ENCODE data around the gene TUBA1C. TPM values are rescaled to one million over a fixed set of nuclear protein-coding genes. Genes with fewer than 3 reads are reported as not detected.

TUBA1C gene
- polyA plus RNA-seq, 1 experiment, result 947 TPM

DNA sequence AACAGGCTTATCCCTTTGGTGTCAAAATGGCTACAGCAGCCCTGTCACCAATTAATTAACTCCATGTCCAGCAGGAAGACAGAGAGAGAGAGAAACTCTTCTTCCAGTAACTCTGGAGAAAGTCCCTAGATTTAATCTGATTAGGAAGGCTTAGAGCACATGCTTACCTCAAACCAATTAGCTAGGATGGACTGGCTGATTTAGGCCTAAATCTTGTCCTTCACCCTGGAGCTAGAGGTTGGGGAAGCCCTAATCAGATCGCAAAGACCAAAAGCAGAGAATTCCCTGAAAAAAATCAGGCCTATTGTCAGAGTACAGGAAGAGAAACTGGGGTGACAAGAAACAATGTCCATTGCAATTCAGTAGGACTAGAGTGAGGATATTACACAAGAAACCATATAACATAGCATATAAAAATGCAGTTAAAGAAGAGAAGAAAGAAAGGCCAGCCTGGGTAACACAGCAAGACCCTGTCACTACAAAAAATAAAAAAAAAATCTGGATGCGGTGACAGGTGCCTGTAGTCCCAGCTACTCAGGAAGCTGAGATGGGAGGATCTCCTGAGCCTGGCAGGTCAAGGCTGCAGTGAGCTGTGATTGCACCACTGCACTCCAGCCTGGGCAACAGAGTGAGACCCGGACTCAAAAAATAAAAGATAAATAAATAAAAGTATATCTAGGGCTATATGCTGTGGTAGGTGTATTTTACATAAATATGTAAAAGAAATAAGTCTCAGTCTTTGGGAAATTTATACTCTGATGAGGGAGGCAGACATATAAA is 41.1 kb upstream of the TUBA1C start:
- H3K27ac ChIP-seq (ENCODE audit: low read depth, low read length), result peak overlapping the region; percentile 53
- ChIA-PET CTCF (interaction anchor here (0.8 to 2.4 kb wide), 4 partner anchors 10 to 135 kb away, joined by 3 to 29 read pairs (median 8); no protein-coding TSS in a partner anchor), POLR2A (interaction anchor here (1.1 to 3.0 kb wide), 6 partner anchors 9 to 206 kb away, joined by 4 to 49 read pairs (median 10); partner anchors contain the start of genes TUBA1A and TUBA1B)
- TF ChIP-seq, protein P1, sequence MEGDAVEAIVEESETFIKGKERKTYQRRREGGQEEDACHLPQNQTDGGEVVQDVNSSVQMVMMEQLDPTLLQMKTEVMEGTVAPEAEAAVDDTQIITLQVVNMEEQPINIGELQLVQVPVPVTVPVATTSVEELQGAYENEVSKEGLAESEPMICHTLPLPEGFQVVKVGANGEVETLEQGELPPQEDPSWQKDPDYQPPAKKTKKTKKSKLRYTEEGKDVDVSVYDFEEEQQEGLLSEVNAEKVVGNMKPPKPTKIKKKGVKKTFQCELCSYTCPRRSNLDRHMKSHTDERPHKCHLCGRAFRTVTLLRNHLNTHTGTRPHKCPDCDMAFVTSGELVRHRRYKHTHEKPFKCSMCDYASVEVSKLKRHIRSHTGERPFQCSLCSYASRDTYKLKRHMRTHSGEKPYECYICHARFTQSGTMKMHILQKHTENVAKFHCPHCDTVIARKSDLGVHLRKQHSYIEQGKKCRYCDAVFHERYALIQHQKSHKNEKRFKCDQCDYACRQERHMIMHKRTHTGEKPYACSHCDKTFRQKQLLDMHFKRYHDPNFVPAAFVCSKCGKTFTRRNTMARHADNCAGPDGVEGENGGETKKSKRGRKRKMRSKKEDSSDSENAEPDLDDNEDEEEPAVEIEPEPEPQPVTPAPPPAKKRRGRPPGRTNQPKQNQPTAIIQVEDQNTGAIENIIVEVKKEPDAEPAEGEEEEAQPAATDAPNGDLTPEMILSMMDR (IDR thresholded peaks at IDR 0.05; ENCODE audit: low read depth, low read length), result no peak
- H3K4me3 ChIP-seq (ENCODE audit: low read depth, low read length), result no peak overlapping the region
- no peaks in the 10 kb centered on the region for H3K9me3 ChIP-seq (ENCODE audit: control insufficient read depth, insufficient read depth, low read length)
- DNase-seq (ENCODE audit: low read depth, low spot score), result no peak
- H3K27me3 ChIP-seq (ENCODE audit: control insufficient read depth, insufficient read depth, low read length), result no peaks in the 10 kb centered on the region

DNA sequence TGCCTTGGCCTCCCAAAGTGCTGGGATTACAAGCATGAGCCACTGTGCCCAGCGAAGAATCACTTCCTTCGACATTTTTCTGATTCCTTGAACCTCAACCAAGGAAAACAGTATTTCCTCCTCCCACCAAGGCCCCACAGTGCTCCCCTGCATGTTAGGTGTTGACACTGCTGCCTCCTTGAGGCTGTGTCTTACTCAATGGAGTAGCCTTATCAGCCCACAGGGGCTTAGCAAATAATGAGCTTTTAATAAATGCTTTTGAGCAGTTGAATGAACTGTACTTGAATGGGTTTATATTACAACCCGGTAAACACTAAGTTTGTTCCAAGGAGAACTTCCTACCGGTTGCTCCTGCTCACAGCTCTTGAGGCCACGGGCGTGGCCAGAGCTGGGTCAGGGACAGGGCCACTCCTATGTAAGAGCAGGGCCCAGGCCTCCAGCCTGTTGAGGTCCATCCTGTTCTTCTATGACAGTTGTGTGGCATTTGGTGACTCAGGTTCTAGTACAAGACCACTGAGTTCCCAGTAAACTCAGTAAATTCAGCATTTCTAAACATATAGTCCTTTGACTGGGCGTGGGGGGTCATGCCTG is 39.2 kb upstream of the TUBA1C start:
- Histone ChIP-seq H3K27ac (ENCODE audit: low read depth, low read length) (no peak overlapping the region), H3K9me3 (ENCODE audit: control insufficient read depth, insufficient read depth, low read length) (no peaks in the 10 kb centered on the region), H3K4me3 (ENCODE audit: low read depth, low read length) (no peak overlapping the region), H3K27me3 (ENCODE audit: control insufficient read depth, insufficient read depth, low read length) (no peaks in the 10 kb centered on the region)
- TF ChIP-seq, protein P1 (IDR thresholded peaks at IDR 0.05; ENCODE audit: low read depth, low read length), result peak; percentile 25; the same call in 1 of the 2 replicates
- no peak for DNase-seq (ENCODE audit: low read depth, low spot score)
- ChIA-PET CTCF (interaction anchor here (1.0 to 1.1 kb wide), 3 partner anchors 10 to 237 kb away, joined by 3 to 12 read pairs (median 5); no protein-coding TSS in a partner anchor), POLR2A (no interaction called here)

DNA sequence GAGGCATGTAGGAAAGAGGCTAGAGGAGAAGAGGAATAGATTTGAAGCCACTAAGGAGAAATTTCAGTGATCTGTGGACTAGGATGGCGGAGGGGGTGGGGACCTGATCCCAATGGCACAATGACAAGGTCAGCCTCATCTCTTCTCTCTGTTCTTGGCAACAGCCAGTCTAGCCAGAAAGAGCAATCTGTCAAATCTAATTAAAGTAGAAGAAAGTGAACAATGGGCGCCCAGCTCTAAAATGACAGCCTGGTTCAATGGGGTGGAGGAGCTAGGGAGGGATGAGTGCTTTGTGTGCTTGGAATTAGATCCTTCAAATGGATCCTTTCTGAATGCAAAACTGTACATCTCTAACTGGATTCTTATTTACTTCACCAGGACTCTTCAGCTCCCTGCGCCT is 37.2 kb upstream of the TUBA1C start:
- TF ChIP-seq, protein P1 (IDR thresholded peaks at IDR 0.05; ENCODE audit: low read depth, low read length), result no peak
- ChIA-PET CTCF (no interaction called here), POLR2A (no interaction called here)
- DNase-seq (ENCODE audit: low read depth, low spot score), result no peak
- Histone ChIP-seq H3K9me3 (ENCODE audit: control insufficient read depth, insufficient read depth, low read length) (no peaks in the 10 kb centered on the region), H3K4me3 (ENCODE audit: low read depth, low read length) (no peak overlapping the region), H3K27ac (ENCODE audit: low read depth, low read length) (no peak overlapping the region), H3K27me3 (ENCODE audit: control insufficient read depth, insufficient read depth, low read length) (no peaks in the 10 kb centered on the region)

- no peak for DNase-seq (ENCODE audit: low read depth, low spot score)
- Histone ChIP-seq H3K4me3 (ENCODE audit: low read depth, low read length) (no peak overlapping the region), H3K9me3 (ENCODE audit: control insufficient read depth, insufficient read depth, low read length) (no peaks in the 10 kb centered on the region), H3K27me3 (ENCODE audit: control insufficient read depth, insufficient read depth, low read length) (no peaks in the 10 kb centered on the region), H3K27ac (ENCODE audit: low read depth, low read length) (no peak overlapping the region)
- TF ChIP-seq, protein P1 (IDR thresholded peaks at IDR 0.05; ENCODE audit: low read depth, low read length), result no peak
- CTCF ChIA-PET, result no interaction called here
- POLR2A ChIA-PET, result interaction anchor here (0.5 kb wide), 1 partner anchor 31 kb away, joined by 4 read pairs; no protein-coding TSS in a partner anchor
These were observed 36.2 kb upstream of the TUBA1C start for GRCh38 chr12:49228653-49229052.
